ENCODE data around the gene TSC22D3.
"Not testable (repeated sequence)": the region's sequence is repeated elsewhere in the genome, so short reads cannot be mapped to it uniquely, and the experiment has no call there.

Gene TSC22D3

DNA sequence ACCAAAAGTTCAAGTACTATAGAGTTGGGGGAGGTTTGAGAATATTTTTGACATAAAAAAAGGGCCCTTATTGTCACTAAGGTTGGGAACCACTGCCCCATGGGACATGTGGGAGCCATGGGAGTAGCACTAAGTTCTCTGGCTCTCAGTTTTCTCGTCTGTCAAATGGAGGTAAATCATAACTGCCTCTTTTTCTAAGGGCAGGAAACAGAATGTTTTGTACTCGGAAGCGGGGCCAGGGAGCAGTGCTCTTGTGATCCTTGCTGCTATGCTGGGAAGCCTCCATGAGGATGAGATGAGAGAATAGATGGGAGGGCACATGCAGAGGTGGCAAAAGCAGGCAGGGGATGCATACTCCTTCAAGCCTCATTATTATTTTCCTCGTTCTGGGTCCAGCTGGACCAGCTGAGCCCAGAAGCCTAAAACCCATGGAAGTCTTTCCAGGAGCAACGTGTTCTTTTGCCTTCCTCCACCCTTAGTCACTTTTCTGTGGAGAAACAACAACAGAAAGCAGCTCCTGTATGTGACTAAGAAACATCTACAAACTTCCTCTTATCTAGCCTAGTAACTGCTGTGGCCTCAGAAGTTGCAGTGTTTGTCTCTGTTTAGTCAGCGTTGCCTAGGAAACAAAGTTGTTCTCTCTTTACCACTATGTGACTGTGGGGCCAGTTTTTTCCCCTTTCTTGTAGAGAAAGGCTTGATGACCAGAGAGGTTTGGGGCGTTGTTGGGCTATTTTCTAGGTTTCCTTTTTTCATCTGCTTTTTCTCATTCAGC is 64.8 kb downstream of the TSC22D3 start:
- peak; percentile 29 for DNase-seq

- DNase-seq = no peak
Measured at GRCh38 chrX:107709266-107709806, 66.3 kb downstream of the TSC22D3 start.

DNA sequence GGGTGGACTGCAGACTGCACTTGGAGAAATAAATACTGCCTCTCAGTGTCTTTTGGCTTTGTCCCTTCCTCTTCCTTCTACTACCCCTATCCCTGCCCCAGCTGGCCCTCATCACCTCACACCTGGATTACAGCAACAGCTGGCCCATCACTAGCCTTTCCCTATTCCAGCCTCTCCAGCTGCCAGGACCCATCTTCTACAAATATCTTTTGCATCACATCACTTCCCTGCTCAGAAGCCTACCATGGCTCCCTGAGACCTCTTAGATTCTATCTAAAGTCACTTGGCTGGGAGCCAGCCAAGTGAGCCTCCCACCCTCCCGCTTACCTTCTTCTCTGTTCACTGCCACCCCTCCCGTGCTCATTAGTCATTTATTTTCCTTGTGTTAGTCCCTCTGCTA is 66.8 kb downstream of the TSC22D3 start:
- no peak for DNase-seq

DNA sequence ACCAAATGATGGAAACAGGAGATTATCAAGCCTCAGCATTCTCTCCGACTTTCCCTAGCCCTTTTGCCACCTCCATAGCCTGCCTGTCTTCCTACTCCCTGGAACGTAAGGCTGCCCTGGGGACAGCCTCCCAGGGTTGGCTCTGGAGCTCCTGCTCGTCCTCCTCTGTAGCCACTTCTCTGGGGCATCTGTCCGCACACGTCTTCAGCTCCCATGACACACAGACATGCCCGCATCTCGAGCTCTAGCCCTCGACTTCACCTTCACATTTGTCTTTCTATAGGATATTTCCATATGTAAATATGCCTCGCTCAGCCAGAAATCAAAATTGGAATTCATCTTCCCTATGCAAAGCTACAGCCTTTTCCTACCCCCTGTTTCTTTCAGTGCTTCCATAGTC is 67.7 kb downstream of the TSC22D3 start:
- DNase-seq = no peak

GRCh38 chrX:107706309-107706708 is 69.3 kb downstream of the TSC22D3 start:
- DNase-seq = no peak

- no peak for DNase-seq
Measured at GRCh38 chrX:107704587-107704986, 71.0 kb downstream of the TSC22D3 start.

DNA sequence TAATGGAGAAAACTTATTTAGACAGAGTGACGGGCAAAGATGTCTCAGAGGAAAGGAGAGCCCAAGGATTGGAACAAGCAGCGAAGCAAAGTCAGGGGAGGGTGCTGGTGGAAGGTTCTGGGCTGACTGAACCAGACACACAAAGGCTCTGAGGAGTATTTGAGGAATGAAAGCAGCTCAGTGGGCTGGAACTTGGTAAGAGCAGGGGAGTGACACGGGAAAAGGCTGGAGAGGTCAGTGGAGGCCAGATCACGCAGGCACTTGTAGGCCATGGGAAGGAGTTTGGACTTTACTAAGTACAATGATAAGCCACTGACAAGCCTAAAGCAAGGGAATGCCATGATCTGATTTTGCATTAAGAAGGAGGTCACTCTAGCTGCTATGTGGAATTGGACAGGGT is 71.4 kb downstream of the TSC22D3 start:
- no peak for DNase-seq

DNA sequence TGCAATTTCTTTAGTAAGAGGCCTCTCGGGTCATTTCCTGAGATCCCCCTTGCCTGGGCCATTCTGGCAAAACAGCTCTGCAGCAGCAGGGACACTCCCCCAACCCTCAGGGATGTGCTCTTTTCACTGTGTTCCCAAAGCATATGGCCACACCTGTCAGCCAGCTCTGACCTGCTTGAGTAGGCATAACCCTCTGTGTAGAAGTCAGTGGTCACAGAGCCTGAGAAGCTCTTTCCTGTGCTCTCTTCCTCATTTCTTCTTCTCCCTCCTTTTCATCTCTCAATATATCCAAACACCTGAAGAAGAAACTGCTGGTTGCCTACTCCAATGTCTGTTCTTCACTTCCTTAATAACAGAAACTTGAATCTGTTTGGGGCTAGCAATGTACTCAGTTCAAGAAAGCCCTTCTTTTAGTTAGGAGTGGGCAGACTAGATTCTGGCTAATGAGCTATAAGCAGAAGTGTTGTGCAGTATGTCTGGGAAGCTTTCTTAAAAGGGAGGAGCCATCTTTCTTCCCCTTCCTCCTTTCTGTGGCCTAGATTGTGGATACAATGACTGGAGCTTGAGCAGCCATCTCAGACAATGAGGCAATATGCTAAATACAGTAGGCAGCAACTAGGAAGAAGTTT is 74.0 kb downstream of the TSC22D3 start:
- no peak for DNase-seq

GRCh38 chrX:107700790-107701189 is 74.8 kb downstream of the TSC22D3 start:
- DNase-seq = no peak

DNA sequence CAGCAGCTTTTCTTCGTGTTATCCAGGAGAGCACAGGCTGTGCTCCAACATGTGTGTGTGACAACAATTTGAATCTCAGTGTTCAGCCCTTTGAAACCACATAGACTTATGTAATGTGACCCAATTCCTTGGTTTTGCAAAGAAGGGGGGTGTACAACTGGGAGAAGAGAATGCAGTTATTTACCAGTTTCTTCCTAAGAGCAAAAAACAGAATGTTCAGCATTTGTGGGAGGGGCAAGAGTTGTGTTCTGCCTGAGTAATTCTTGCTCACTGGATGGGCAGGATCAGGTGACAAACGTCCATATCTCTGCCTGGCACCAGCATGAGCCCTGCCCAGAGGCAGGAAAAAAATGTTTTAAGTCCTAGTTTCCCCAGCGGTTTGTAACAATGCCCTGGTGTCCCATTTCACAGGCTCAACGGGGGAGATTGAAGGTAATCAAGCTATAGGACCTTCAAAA is 75.2 kb downstream of the TSC22D3 start:
- no peak for DNase-seq

DNA sequence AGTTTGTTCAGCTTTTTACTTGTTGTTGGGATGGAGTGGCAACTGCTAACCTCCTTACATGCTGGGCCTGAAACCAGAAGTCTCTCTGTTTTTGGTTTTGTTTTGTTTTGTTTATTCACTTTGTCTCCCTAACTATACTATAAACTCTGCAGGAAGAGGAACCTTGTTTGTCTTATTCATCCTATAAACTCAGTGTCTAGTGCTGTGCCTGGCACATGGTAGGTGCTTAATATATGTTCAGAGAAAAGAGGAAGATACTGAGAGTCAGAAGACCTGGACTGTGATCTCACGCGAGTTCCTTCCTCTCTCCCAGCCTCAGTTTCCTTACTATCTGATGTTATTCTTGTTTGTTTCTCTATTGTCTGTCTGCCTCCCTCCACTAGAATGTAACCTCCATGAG is 76.0 kb downstream of the TSC22D3 start:
- no peak for DNase-seq

DNA sequence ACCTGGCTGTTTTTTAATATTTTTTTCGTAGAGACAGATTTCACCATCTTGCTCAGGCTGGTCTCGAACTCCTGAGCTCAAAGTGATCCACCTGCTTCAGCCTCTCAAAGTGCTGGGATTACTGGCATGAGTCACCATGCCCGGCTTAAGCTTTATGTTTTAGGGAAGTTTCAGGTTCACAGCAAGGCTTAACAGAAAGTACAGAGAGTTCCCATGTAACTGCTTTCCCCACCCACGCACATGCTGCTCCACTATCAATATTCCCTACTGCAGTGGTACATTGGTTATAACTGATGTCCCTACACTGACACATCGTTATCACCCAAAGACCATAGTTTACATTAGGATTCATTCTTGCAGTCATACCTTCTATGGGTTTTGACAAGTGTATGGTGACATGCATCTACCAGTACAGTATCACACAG is 84.6 kb downstream of the TSC22D3 start:
- no peak for DNase-seq

GRCh38 chrX:107687445-107687844 is 88.1 kb downstream of the TSC22D3 start:
- no peak for DNase-seq

DNA sequence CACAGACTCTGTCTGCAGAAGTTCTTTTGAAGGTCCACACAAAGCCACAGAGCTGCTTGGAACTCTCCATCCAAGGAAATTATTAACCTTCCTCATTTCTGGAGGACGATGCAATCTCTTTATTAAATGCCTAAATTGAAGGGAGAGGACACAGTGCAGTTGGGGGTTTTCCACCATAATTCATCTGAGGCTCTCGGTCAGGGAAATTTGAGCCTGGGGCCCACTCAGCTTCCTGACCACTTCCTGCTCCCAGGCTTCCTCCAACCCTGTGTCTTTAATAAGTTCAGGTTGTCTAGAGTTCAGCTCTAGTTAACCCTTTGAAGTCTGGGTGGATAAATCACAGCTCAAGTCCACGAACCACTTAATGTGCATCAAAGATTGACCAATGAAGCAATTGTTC is 88.8 kb downstream of the TSC22D3 start:
- DNase-seq = no peak

GRCh38 chrX:107686026-107686425 is 89.6 kb downstream of the TSC22D3 start:
- DNase-seq = no peak

- DNase-seq = not testable (repeated sequence)
Measured at GRCh38 chrX:107685586-107685985, 90.0 kb downstream of the TSC22D3 start.

DNA sequence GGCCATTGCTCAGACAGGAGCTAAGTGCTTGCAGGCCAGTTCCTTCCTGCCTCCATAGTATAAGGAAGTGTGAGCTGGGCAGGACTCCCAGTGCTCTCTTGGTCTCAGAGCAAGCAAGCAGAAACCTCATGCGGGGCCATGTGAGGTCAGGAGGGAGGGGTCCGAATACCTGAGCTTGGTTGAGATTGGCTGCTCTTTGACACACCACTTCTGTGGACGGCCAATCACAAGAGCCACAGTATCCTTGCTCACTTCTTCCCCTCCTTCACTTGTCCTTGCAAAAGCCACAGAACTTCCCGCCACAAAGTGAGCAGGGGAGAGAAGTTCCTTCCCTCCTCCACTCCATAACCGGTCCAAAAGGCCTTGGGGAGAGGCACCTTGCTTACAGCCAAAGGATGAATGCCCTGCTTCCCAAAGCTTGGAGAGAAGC is 90.6 kb downstream of the TSC22D3 start:
- no peak for DNase-seq

GRCh38 chrX:107683931-107684330 is 91.7 kb downstream of the TSC22D3 start:
- DNase-seq = no peak

DNA sequence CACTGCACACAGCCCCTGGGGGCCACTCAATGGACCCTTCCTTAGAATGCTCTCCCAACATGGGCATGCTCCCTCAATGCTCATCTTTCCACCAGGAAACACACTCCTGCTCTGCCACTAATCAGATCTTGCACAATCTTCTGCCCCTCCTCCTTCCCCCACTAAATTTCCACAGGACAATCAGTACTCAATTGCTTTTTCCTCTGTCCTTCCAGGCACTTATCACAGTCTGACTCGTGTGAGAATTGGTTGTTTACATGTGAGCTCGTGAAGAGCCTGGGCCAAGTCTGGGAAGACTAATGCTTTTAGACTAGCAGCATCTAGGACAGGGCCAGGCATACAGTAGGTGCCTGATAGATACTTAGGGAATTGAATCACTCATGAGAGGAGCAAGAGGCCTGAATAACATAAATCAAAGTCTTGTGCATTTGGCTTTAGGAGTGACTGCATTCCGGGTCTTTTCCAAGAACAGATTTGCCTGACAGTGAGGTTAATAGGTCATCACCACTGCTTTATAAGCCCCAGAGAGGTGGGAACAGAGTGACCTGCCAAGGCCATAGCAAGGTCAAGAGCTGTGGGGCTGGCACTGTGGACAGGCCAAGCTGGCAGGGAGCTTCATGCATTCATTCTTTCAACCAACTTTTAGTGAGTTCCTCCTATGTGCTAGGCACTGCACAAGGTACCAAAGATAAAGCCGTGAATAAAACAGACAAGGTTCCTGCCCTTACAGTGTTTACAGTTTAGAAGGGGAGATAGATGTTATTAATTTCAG is 92.3 kb downstream of the TSC22D3 start:
- no peak for DNase-seq

- DNase-seq = no peak
Measured at GRCh38 chrX:107682256-107682655, 93.3 kb downstream of the TSC22D3 start.

DNA sequence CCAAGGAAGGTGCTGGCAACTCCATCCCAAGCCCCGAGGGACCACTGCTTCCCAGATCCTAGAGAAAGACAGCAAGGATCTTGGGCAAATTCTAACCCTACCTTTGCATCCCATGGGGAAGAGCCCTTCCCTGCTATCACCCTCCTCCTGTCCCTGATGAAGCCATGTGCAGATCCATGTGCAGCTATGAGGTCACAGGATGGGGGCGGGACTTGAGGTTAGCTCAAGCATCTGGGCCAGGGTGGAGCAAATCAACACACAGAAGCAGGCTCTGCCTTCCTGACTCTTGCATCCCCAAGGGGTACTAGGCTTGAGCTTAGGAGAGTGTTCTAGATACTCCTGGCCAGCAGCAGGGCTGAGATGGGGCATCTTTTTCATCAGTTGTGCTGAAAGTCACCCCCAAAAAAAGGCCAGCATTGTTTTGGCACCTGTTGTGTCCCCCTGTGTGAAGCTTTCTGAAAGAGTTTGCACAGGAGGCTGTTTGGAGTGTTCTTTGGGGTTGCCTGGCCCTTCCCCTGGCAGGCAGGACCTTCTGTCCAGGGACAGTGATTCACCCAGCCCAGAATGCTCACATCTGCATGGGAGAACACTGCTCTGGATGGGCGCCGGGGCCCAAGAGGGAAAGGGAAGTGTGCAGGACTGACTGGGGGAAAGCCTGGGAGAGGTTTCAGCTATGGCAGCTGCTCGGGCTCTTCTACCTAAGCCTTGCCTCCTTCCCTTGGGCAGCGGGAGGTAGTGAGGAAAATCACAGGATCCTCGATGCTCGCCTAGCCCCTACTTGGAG is 96.4 kb downstream of the TSC22D3 start:
- peak; percentile 63 for DNase-seq

GRCh38 chrX:107677909-107678308 is 97.7 kb downstream of the TSC22D3 start:
- no peak for DNase-seq

DNA sequence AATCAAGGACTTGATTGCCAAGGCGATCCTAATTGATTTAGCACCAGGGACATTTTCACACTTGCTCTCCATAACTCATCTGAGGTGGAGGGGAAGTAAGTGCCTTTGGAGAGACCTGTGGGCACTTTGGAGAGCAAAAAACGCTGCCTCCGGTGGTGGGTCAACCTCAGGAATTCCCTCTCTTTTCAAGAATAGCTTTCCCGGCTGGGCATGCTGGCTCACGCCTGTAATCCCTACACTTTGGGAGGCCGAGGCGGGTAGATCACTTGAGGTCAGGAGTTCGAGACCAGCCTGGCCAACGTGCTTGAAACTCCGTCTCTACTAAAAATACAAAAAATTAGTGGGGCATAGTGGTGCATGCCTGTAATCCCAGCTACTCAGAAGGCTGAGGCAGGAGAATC is 98.1 kb downstream of the TSC22D3 start:
- DNase-seq = no peak
